ENCODE data around the gene PHLDA3.

Gene PHLDA3

DNA sequence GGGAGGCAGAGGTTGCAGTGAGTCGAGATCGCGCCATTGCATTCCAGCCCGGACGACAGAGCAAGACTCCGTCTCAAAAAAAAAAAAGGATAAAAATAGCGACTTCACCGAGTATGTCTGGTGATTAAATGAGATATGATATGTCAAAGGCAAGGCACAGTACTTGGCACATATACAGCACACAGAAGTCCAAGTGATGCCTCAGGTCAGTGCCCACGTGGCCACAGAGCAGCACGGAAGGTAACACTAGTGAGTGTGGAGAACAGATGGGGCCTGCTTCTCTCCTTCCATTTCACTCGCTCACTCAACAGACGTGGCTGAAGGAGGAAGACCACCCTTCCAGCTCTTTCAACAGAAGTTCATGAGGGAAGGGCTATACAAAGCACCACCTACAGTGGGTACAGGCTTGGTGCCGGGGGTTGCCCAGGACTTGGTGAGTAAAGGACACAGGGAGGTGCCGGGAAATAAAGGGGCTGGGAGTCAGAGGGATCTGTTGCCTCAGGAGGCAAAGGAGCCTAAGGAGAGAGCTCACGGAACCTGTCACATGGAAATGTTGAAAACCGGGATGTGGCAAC, 29.0 kb upstream of the PHLDA3 start:
- Histone ChIP-seq H3K36me3 (ENCODE audit: insufficient read depth, low read length) (peaks cover 35% of the 10 kb centered on the region), H2AFZ (ENCODE audit: low read length) (no peak overlapping the region), H3K4me1 (ENCODE audit: insufficient read depth, low read length, severe bottlenecking) (peaks cover 10% of the 10 kb centered on the region), H3K27ac (ENCODE audit: low read depth, low read length, poor library complexity, severe bottlenecking) (no peak overlapping the region), H3K27me3 (ENCODE audit: insufficient read depth, low read length) (no peaks in the 10 kb centered on the region), H3K9me2 (ENCODE audit: low read depth, low read length) (no peaks in the 10 kb centered on the region), H3K4me3 (ENCODE audit: low read depth, low read length, poor library complexity, severe bottlenecking) (no peak overlapping the region), H3K79me2 (ENCODE audit: insufficient read depth, low read length) (no peaks in the 10 kb centered on the region), H3K9me3 (ENCODE audit: low read length) (no peaks in the 10 kb centered on the region), H4K20me1 (ENCODE audit: insufficient read depth, low read length) (no peaks in the 10 kb centered on the region), H3K9ac (ENCODE audit: low read length) (no peak overlapping the region), H3F3A (ENCODE audit: insufficient read depth, low read length) (no peaks in the 10 kb centered on the region), H3K4me2 (ENCODE audit: low read length) (no peak overlapping the region)
- TF ChIP-seq EZH2 (IDR thresholded peaks at IDR 0.05; ENCODE audit: borderline replicate concordance, low read length), result no peak
- no peak for TF ChIP-seq CTCF (IDR thresholded peaks at IDR 0.05; ENCODE audit: low read length)

DNA sequence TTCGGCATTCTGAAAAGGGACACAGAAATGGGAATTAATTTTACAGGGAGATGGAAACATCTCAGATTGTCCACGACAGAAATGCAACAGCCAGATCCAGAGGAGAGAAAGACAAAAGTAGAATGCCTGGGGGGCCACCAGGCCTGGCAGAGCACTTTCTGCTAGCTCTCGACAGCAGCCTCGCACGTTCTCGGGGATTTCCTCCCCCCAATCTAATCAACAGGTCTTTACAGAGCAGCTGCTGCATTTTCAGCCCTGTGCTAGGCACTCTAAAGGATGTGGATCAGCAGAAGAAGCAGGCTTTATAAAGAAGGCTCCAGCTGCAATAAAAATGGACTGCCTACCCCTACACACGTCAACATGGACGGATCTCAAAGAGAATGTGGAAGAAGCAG, 27.3 kb upstream of the PHLDA3 start:
- no peaks in the 10 kb centered on the region for H3K79me2 ChIP-seq (ENCODE audit: insufficient read depth, low read length)
- peaks cover 39% of the 10 kb centered on the region for H3K36me3 ChIP-seq (ENCODE audit: insufficient read depth, low read length)
- no peaks in the 10 kb centered on the region for H3F3A ChIP-seq (ENCODE audit: insufficient read depth, low read length)
- H3K9me3 ChIP-seq (ENCODE audit: low read length), result no peaks in the 10 kb centered on the region
- H3K4me1 ChIP-seq (ENCODE audit: insufficient read depth, low read length, severe bottlenecking), result no peaks in the 10 kb centered on the region
- H4K20me1 ChIP-seq (ENCODE audit: insufficient read depth, low read length), result no peaks in the 10 kb centered on the region
- H2AFZ ChIP-seq (ENCODE audit: low read length), result no peak overlapping the region
- H3K27ac ChIP-seq (ENCODE audit: low read depth, low read length, poor library complexity, severe bottlenecking), result no peak overlapping the region
- H3K9ac ChIP-seq (ENCODE audit: low read length), result no peak overlapping the region
- no peaks in the 10 kb centered on the region for H3K27me3 ChIP-seq (ENCODE audit: insufficient read depth, low read length)
- TF ChIP-seq CTCF (IDR thresholded peaks at IDR 0.05; ENCODE audit: low read length) (no peak), EZH2 (IDR thresholded peaks at IDR 0.05; ENCODE audit: borderline replicate concordance, low read length) (no peak)
- H3K4me3 ChIP-seq (ENCODE audit: low read depth, low read length, poor library complexity, severe bottlenecking), result no peak overlapping the region
- no peaks in the 10 kb centered on the region for H3K9me2 ChIP-seq (ENCODE audit: low read depth, low read length)
- H3K4me2 ChIP-seq (ENCODE audit: low read length), result no peak overlapping the region

- Histone ChIP-seq H3K27ac (ENCODE audit: low read depth, low read length, poor library complexity, severe bottlenecking) (no peak overlapping the region), H4K20me1 (ENCODE audit: insufficient read depth, low read length) (no peaks in the 10 kb centered on the region), H3K9me3 (ENCODE audit: low read length) (no peaks in the 10 kb centered on the region), H3K4me3 (ENCODE audit: low read depth, low read length, poor library complexity, severe bottlenecking) (no peak overlapping the region), H3F3A (ENCODE audit: insufficient read depth, low read length) (no peaks in the 10 kb centered on the region), H3K4me2 (ENCODE audit: low read length) (no peak overlapping the region), H3K9me2 (ENCODE audit: low read depth, low read length) (no peaks in the 10 kb centered on the region), H3K79me2 (ENCODE audit: insufficient read depth, low read length) (no peaks in the 10 kb centered on the region), H3K36me3 (ENCODE audit: insufficient read depth, low read length) (peaks cover 39% of the 10 kb centered on the region), H3K9ac (ENCODE audit: low read length) (no peak overlapping the region), H3K4me1 (ENCODE audit: insufficient read depth, low read length, severe bottlenecking) (no peaks in the 10 kb centered on the region), H3K27me3 (ENCODE audit: insufficient read depth, low read length) (no peaks in the 10 kb centered on the region), H2AFZ (ENCODE audit: low read length) (no peak overlapping the region)
- TF ChIP-seq CTCF (IDR thresholded peaks at IDR 0.05; ENCODE audit: low read length) (no peak), EZH2 (IDR thresholded peaks at IDR 0.05; ENCODE audit: borderline replicate concordance, low read length) (no peak)
Observed at GRCh38 chr1:201495551-201496295, 26.7 kb upstream of the PHLDA3 start.
